Tongue (tissue), 2 donors: Measurements from ENCODE around the gene POLR2J. TPM values are rescaled to one million over a fixed set of nuclear protein-coding genes. Genes with fewer than 3 reads are reported as not detected.
"Not testable (repeated sequence)": the region's sequence is repeated elsewhere in the genome, so short reads cannot be mapped to it uniquely, and the experiment has no call there.

Experiments used
- DNase-seq: peaks from one replicate; pipeline ENCODE4 v3.0.0-alpha.2; 2015
- total RNA-seq: library from RNA; depleted of rRNA; stranded (reverse); fragments of >200 nt; gene quantifications from one replicate; pipeline ENCODE4 v1.2.3, GENCODE V29; 2014

Gene POLR2J
- total RNA-seq, 1 donor from 2014 or later: 9.5 TPM

DNA sequence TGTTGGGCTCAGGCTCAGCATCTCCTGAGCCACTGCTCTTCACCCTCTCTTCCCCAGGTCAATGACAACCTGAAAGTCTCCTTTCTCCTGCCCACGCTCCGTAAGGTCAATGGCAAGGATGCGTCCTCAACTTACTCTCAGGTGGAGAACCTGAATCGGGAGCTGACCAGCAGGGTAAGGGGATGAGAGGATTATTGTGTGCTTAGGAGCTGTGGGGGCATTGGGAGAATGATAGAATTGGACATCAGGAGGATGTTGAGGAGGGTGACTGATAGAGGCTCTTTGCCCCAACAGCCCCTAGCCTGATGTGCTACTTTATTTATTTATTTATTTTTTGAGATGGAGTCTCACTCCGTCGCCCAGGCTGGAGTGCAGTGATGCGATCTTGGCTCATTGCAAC lies 12.6 kb downstream of the POLR2J start:
- no peak for DNase-seq

DNA sequence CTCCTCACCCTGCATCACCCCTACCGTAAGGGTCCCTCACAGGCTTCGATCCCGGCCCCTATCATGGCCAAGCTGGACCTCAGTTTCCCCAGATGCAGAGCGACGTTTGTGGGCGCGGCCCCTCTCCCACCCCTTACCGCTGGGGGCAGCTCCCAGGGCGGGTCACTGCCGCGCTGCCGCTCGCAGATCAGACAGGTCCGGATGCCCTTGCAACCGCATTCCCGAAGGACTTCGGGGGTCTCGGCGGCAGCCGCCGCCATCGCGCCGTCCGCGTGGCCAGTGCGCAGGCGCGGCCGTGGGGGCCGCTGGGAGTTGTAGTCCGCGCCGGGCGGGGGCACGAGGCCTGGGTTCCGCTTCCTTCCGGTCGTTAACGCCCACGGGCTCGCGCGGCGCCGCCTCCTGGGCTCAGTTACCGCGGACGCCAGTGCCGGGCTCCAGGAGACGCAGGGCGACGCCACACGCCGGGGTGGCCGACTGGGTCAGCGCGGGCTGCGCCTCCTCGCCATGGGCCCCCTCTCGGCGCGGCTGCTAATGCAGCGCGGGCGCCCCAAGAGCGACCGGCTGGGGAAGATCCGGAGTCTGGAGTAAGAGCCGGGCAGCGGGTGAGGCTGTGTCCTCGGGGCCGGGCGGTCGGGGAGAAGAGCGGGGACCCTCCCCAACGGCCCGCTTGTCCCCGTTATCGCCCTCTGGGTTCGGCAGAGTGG lies 14.0 kb downstream of the POLR2J start, which contains the start of the genes ALKBH4 and LRWD1:
TSS of gene ALKBH4 (minus strand) at position 287 of the 704 bp plus-strand sequence. CDS start at position 260, 27 bp downstream.
TSS of gene LRWD1 (plus strand) at position 408 of the 704 bp plus-strand sequence. CDS start at position 505, 97 bp downstream.
- peak; percentile 96 for DNase-seq

DNA sequence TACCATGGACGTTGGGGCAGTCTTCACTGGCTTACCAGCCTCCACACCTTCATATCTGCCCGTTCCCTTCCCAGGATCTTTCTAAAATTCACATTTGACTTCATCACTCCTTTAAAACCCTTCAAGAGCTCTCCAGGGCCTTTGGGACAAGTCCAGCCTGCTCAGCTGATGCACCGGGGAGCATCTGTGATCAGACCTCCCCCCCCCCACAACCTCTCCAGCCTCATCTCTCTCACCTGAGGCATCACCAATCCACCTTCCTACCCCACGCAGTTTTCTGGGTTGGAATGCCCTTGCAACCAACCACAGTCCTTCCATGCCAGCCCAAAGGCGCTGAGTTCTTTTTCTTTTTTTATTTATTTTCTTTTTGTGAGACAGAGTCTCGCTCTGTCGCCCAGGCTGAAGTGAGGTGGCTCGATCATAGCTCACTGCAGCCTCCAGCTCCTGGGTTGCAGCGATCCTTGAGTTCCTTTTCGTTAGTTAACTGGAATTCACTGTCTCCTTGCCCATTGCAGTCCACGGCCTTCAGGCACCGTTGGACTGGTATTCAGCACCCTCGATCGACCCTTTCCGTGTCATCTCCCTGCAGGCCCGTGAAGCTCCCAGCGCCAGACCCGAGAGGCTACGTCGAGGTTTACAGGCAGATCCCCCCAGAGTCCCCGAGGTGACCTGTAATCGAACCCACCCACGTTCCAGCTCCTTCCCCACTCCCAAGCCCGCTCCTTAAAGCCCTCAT lies 14.7 kb downstream of the POLR2J start:
- DNase-seq: no peak

DNA sequence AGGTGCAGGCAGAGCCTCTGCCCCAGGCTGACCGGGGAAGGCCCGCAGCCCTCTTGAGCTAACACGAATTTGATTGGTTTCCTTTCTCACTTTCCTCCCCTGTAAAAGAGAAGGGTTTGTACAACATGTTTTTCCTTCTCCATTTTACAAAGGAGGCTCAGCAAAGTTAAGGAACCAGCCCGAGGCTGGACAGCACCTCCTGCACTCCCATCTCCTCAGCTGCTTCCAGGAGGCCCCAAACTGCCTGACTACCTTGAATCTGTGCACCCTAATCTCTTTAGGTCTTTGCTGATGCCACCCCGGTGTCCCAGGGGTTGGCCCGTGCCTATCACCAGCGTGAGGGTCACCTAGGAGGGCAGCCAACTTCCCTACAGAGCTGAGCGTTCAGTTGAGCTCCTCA lies 18.3 kb downstream of the POLR2J start:
- no peak for DNase-seq

DNA sequence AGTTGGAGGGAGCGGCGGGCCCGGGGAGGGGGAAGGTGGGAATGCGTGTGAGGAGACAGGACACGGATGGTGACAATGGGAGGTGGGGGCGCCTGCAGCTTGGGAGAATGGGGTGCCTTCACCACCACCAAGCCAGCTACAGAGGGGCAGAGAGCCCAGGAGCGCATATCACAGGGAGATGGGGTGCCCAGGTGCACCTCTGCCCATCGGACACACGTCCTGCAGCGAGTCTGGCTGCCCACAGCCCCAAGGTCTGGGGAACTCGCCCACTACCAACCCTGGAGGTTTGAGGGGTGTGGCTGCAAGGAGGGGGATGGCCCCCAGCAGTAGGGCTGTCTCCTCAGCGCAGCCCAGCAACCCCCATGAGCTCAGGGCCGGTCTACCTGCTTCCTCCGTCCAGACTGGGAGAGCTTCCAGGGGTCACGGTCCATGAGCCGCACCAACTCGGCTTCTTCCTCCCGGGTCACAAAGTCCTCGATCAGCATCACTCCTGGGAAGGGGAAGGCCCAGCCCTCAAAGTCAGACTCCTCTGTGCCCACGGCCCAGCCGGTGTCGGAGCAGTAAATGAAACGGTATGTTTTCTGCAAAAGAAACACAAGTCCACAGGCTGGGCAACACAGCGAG lies 19.4 kb downstream of the POLR2J start:
- DNase-seq: no peak

DNA sequence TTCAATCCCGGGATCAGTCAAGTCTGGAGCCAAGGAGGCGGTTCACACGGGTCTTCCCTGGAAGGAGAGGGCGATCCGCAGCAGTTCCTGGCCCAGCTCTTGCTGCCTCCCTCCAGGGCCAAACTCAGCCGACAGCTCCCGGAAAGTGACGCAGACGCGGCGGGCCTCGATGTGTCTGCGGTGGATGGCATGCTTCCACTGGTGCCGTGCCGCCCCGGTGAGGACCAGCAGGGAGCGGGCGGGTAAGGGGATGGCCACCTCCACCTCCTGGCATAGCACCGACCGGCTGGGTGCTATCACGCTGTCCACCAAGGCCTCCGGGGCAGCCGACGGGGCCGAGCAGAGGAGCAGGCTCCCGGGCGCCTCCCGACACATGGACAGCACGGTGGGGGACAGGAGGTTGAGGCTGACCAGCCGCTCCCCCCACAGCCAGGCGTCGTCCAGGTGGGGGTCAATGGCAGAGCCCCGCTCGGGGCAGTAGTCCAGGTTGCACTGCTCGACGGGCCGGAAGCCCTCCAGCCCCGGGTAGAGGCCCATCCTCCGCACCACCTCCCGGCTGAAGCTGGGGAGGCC lies 21.3 kb downstream of the POLR2J start:
- no peak for DNase-seq

DNA sequence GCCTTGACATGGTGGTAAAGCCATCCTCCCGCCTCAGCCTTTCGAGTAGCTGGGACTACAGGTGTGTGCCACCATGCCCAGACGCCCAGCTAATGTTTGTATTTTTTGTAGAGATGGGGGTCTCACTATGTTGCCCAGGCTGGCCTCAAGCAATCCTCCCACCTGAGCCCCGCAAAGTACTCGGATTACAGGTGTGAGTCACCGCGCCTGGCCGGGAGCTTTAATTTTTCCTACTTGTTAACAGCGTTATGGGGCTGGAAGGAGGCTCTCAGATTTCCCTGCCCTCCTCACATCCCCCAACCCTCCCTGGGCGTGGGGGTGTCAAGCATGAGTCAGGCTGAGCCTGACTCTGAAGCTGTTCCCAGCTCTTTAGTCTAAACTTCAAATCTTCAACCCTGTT lies 22.4 kb downstream of the POLR2J start:
- DNase-seq: no peak

DNA sequence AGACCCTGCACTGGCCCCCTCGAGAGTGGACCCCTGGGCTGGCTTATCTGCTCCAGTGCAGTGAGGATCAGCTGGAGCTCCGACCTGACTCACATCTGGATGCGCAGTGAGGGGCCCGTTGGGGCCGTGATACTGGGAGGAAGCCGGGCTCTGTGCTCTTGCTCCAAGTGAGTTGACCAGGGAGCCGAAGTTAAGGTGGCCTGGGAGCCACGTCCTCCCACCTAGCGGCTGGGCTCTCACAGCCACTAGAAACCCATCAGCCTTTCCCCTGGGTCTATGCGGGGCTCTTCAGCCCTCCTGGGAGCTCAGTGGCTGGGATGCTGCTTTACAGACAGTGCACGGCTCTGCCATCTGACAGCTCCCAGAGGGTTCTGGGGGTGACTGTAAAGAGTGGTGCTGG lies 23.1 kb downstream of the POLR2J start:
- no peak for DNase-seq

DNA sequence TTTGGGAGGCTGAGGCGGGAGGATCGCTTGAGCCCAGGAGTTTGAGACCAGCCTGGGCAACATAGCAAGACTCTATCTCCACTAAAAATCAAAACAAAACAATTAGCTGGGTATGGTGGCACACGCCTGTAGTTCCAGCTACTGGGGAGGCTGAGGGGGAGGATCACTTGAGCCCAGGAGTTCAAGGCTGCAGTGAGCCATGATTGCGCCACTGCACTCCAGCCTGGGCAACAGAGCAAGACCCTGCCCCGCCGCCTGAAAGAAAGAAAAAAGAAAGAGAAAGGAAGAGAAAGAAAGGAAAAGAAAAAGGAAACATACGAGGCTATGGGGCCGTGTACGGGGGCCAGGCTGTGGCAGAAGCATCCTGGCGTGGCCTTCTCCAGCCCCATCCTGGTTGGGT lies 23.8 kb downstream of the POLR2J start:
- DNase-seq: not testable (repeated sequence)

DNA sequence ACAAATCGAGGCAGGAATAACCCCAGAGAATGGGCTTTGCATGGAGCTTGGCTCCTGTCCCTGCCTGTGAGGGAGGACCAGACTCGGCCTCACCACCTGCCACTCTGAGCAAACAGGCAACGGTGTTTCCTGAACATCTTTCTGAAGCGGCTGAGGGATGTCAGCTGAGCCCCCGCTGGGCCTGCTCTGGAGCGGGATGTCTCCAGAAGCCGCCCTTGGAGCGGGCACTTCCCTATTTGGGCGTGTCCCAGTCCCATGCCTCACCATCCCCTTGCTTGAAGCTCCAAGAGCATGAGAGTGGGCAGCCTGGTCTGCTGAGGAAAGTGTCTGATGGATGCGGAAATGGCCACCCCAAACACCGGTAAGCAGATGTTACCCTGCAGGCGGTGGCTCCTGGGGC lies 24.3 kb downstream of the POLR2J start:
- no peak for DNase-seq

DNA sequence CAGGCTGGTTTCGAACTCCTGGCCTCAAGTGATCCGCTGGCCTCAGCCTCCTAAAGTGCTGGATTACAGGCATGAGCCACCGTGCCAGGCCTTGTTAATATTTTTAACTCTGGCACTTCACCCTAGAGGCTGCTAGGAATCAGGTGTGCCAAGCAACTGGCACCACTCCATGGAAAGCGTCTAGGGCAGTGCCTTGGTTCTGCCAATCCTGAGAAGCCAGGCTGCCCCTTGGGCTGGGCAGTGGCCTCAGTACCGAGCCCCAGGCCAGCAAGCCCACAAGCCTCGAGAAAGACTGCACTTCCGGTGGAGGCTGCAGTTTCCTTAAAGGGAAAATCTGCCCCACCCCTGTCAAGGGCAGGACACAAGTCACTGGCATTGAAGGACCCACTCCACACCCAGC lies 25.4 kb downstream of the POLR2J start:
- no peak for DNase-seq

DNA sequence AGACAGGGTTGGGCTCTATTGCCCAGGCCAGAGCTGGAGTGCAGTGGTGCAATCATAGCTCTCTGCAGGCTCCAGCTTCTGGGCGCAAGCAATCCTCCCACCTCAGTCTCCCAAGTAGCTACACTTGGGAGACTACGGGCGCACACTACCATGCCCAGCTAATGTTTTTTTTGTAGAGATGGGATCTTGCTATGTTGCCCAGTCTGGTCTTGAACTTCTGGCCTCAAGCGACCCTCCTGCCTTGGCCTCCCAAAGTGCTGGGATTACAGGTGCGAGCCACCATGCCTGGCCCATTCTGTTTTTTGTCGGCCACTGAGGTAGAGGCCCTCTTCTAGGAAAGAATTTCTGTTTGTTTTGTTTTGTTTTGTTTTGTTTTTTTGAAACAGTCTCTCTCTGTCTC lies 26.3 kb downstream of the POLR2J start:
- no peak for DNase-seq

DNA sequence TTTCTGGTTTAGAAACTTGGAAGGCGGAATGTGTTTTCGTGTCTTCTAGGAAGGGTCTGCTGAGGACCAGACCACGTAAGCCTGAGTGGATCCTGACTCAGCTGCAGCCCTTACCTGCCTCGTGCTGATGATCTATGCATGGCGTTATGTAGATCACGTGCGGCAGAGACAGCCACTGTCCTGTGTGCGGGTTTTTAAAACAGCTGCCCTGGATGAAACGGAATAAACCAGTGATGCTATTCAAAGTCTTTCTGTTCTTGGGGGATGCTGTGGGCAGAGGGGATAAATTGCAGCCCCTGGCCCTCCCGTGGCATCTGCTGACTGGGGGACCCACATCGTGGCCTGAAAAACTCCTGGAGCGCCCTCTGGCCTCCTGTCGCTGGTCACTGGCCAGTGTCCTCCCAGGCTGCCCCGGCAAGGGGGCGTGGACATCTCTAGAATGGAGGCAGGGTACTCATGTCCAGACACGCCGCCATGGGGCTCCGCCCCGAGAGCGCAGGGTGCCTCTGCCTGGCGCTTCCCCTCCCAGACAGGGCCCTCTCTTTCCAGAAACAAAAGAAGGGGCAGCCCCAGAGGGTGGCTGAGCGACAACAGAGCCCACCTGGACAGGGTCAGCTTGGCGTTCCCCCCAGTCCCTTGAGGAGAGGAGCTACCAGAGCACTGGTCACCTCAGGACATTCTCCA lies 27.2 kb downstream of the POLR2J start:
- DNase-seq: no peak

DNA sequence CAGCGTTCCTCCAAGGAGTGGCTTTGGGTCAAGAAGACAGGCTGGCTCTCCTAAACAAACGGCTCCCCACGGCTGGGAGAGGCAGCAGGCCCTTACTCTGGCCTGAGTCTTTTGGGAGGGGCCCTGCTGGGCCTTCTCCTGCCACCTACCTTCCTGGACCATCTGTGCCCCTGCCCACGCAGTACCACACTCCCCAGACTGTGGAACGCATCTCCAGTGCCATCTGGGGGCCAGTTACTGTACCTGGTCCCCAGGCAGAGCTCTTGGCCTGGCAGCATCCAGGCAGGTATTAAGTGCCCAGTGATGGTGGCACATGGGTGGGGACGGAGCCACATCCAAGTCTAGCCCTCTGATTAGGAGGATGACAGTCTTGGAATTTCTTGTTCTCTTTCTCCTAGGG lies 28.5 kb downstream of the POLR2J start:
- DNase-seq: no peak

DNA sequence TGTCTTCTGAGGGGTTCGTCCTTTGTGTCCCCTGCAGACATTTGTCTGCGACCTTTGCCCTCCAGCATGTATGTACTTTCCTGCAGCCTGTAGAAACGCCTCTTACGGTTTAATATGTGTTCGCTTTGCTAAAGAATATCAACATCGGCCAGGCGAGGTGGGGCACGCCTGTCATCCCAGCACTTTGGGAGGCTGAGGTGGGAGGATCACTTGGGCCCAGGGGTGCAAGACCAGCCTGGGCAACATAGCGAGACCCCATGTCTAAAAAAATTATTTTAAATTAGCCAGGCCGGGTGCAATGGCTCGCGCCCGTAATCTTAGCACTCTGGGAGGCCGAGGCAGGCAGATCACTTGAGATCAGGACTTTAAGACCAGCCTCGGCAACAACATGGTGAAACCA lies 29.6 kb downstream of the POLR2J start:
- no peak for DNase-seq

DNA sequence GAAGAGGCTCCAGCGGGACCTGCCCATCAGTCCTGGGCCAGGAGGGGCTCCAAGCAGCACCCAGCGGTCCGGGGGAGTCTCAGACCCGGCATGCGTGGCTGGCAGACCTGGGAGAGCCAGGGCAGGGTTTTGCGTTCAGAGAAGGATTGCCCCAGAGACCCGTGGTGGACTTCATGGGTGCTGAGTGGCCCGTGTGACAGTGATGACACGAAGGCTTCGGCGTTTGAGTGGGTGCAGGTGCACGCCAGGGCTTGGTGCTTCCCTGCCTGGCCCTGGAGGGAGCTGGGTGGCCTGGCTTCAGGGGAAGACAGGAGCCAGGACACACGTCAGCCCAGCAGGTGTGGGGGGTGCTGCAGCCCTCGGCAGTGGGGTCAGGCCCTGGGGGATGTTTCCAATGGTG lies 31.4 kb downstream of the POLR2J start:
- no peak for DNase-seq

DNA sequence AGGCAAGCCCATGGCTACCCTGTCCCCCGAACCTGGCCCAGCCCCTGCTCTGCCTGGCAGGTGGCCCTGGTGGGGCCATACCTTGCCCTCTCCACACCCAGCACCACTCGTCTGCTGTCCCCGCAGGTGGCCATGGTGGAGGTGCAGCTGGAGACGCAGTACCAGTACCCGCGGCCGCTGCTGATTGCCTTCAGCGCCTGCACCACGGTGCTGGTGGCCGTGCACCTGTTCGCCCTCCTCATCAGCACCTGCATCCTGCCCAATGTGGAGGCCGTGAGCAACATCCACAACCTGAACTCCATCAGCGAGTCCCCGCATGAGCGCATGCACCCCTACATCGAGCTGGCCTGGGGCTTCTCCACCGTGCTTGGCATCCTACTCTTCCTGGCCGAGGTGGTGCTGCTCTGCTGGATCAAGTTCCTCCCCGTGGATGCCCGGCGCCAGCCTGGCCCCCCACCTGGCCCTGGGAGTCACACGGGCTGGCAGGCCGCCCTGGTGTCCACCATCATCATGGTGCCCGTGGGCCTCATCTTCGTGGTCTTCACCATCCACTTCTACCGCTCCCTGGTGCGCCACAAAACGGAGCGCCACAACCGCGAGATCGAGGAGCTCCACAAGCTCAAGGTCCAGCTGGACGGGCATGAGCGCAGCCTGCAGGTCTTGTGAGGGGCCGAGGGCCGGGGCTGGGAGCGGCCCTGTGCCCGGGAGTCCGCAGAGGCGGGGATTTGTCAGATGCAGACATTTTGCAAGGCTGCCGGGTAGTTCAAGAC lies 32.1 kb downstream of the POLR2J start:
- no peak for DNase-seq

DNA sequence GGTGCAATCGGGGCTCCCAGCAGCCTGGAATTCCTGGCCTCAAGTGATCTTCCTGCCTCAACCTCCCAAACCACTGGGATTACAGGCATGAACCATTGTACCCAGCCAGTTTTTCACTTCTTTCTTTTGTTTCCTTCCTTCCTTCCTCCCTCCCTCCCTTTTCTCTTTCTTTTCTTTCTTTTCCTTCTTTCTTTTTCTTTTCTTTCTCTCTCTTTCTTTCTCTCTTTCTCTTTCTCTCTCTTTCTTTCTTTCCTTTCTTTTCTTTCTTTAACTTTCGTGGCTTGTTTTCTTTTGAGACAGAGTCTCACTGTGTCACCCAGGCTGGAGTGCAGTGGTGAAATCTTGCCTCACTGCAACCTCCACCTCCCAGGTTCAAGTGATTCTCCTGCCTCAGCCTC lies 33.0 kb downstream of the POLR2J start:
- no peak for DNase-seq

DNA sequence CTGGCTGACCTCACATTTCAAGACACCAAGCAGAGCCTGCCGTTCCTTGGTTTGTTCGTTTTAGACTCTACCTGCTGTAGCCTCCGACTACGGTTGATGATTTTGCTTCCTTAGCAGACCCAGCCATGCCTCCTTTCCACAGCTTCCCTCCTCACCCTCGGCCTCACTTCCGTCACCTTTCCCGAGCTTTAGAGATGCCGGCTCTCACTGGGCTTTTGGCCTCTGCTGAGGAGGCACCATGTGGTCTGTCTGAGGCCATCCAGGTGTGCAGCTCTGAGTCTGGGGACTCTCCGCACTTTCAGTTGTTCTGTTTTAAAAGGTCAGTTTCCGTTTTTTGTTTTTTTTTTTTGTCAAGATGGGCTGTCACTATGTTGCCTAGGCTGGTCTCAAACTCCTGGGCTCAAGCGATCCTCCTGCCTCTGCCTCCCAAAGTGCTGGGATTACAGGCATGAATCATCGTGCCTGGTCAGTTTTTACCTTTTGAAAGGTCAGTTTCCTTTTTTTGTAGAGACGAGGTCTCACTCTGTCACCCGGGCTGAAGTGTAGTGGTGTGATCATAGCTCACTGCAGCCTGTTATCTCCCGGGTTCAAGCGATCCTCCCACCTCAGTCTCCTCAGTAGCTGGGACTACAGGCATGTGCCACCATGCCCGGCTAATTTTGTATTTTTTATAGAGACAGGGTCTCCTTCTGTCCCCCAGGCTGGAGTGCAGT lies 33.6 kb downstream of the POLR2J start:
- DNase-seq: no peak

DNA sequence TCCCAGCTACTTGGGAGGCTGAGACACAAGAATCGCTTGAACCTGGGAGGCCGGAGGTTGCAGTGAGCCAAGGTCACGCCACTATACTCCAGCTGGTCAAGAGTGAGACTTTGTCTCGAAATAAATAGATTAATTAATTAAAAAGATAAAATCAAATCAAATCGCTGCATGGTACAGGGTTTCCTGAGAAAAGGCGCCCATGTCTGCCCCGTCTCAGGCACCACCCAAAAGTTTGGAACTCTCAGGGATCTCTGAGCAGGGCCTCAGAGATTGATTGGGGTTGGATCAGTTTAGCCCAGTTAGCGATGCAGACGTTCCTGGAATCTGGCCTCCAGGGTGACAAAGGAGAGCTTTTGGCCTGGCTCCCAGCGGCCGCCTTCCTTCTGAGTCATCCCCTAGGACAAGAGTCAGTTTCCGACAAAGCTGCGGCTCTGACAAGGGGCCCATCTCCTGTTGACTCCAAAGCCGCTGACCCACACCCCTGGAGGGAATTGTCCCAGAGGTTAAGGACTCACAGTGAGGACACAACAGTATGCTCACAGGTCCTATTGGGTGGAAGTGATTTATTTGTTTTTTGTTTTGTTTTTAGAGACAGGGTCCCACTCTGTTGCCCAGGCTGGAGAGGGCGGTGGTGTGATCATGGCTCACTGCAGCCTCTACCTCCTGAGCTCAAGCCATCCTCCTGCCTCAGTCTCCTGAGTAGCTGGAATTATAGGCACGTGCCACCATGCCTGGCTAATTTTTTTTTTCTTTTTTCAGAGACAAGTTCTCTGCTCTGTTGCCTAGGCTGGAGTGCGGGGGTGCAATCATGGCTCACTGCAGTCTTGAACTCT lies 38.5 kb downstream of the POLR2J start:
- DNase-seq: peak; percentile 24
